SK-N-SH treated with all-trans-retinoic acid at 6 μM for 48 hours (cell line): ENCODE data around the gene ESRP2.

Source experiments
- ATAC-seq: fragments of 200-7000 bp; cut with Tn5 transposase; 3 replicates; pipeline ENCODE4 v1.9.1; 2020; ENCODE audit warnings: mild to moderate bottlenecking, moderate library complexity
- ARNTL ChIP-seq: fragments of 450-650 bp; formaldehyde crosslinking; IDR thresholded peaks from 2 replicates; pipeline ENCODE4 v1.5.0; 2020; ENCODE audit warnings: low read depth, mild to moderate bottlenecking, moderate library complexity, borderline replicate concordance
- BACH2 ChIP-seq: fragments of 250-450 bp; sonication (Bioruptor Pico); IDR thresholded peaks from 2 replicates; pipeline ENCODE4 v1.9.0; 2021; ENCODE audit warnings: mild to moderate bottlenecking, borderline replicate concordance
- CSDC2 ChIP-seq: fragments of 250-450 bp; sonication (Bioruptor Pico); IDR thresholded peaks from 2 replicates; pipeline ENCODE4 v1.5.0; 2020; ENCODE audit warnings: mild to moderate bottlenecking, moderate library complexity
- ESRRG ChIP-seq: fragments of 250-450 bp; sonication (Bioruptor Pico); IDR thresholded peaks from 2 replicates; pipeline ENCODE4 v1.6.1; 2021; ENCODE audit warnings: mild to moderate bottlenecking
- GLIS3 ChIP-seq: fragments of 250-450 bp; sonication (Bioruptor Pico); IDR thresholded peaks from 2 replicates; pipeline ENCODE4 v1.5.0; 2020; ENCODE audit warnings: mild to moderate bottlenecking, moderate library complexity
- ISL1 ChIP-seq: fragments of 250-450 bp; sonication (Bioruptor Pico); IDR thresholded peaks from 2 replicates; pipeline ENCODE4 v2.1.2; 2022; ENCODE audit warnings: mild to moderate bottlenecking, moderate library complexity
- OSR1 ChIP-seq: fragments of 250-450 bp; sonication (Bioruptor Pico); IDR thresholded peaks from 2 replicates; pipeline ENCODE4 v1.8.0; 2022; ENCODE audit warnings: moderate library complexity, mild to moderate bottlenecking, inconsistent platforms
- RARB ChIP-seq: fragments of 250-450 bp; sonication (Bioruptor Pico); IDR thresholded peaks from 2 replicates; pipeline ENCODE4 v1.8.0; 2021; ENCODE audit warnings: mild to moderate bottlenecking, moderate library complexity
- TCF4 ChIP-seq: fragments of 250-450 bp; sonication (Bioruptor Pico); IDR thresholded peaks from 2 replicates; pipeline ENCODE4 v1.8.0; 2021; ENCODE audit warnings: mild to moderate bottlenecking, moderate library complexity, borderline replicate concordance
- TOX ChIP-seq: fragments of 250-450 bp; sonication (Bioruptor Pico); IDR thresholded peaks from 2 replicates; pipeline ENCODE4 v1.8.0; 2021; ENCODE audit warnings: mild to moderate bottlenecking, moderate library complexity, borderline replicate concordance
- ZC3H10 ChIP-seq: fragments of 250-450 bp; sonication (Bioruptor Pico); IDR thresholded peaks from 2 replicates; pipeline ENCODE4 v1.5.1; 2021; ENCODE audit warnings: mild to moderate bottlenecking, moderate library complexity
- ZFP3 ChIP-seq: fragments of 250-450 bp; sonication (Bioruptor Pico); IDR thresholded peaks from 2 replicates; pipeline ENCODE4 v1.5.0; 2020; ENCODE audit warnings: mild to moderate bottlenecking, moderate library complexity
- ZFP30 ChIP-seq: fragments of 450-650 bp; formaldehyde crosslinking; IDR thresholded peaks from 2 replicates; pipeline ENCODE4 v1.5.0; 2022; ENCODE audit warnings: mild to moderate bottlenecking, moderate library complexity
- ZNF565 ChIP-seq: fragments of 450-650 bp; formaldehyde crosslinking; conservative IDR thresholded peaks from 2 replicates; pipeline ENCODE4 v1.5.0; 2020; ENCODE audit warnings: low read depth, mild to moderate bottlenecking, moderate library complexity
- ZNF70 ChIP-seq: fragments of 450-650 bp; formaldehyde crosslinking; IDR thresholded peaks from 2 replicates; pipeline ENCODE4 v1.5.0; 2020; ENCODE audit warnings: mild to moderate bottlenecking, moderate library complexity
- ZNF8 ChIP-seq: fragments of 450-650 bp; formaldehyde crosslinking; IDR thresholded peaks from 2 replicates; pipeline ENCODE4 v1.5.0; 2020; ENCODE audit warnings: mild to moderate bottlenecking, moderate library complexity
- TF ChIP-seq, protein P1 (sequence below): fragments of 250-450 bp; sonication (Bioruptor Pico); IDR thresholded peaks from 2 replicates; pipeline ENCODE4 v1.5.0; 2020; ENCODE audit warnings: mild to moderate bottlenecking, moderate library complexity
- TF ChIP-seq, protein P2 (sequence below): fragments of 250-450 bp; sonication (Bioruptor Pico); IDR thresholded peaks from 2 replicates; pipeline ENCODE4 v1.8.0; 2021; ENCODE audit warnings: low read depth, mild to moderate bottlenecking, moderate library complexity, borderline replicate concordance
- TF ChIP-seq, protein P3 (sequence below): fragments of 250-450 bp; sonication (Bioruptor Pico); IDR thresholded peaks from 2 replicates; pipeline ENCODE4 v1.8.0; 2020; ENCODE audit warnings: mild to moderate bottlenecking, moderate library complexity, borderline replicate concordance
- TF ChIP-seq, protein P4 (sequence below): fragments of 250-450 bp; sonication (Bioruptor Pico); IDR thresholded peaks from 2 replicates; pipeline ENCODE4 v1.5.1; 2021; ENCODE audit warnings: mild to moderate bottlenecking, moderate library complexity
- TF ChIP-seq, protein P5 (sequence below): fragments of 250-450 bp; sonication (Bioruptor Pico); IDR thresholded peaks from 2 replicates; pipeline ENCODE4 v1.5.1; 2020; ENCODE audit warnings: low read depth, mild to moderate bottlenecking, moderate library complexity

ESRP2 gene

DNA sequence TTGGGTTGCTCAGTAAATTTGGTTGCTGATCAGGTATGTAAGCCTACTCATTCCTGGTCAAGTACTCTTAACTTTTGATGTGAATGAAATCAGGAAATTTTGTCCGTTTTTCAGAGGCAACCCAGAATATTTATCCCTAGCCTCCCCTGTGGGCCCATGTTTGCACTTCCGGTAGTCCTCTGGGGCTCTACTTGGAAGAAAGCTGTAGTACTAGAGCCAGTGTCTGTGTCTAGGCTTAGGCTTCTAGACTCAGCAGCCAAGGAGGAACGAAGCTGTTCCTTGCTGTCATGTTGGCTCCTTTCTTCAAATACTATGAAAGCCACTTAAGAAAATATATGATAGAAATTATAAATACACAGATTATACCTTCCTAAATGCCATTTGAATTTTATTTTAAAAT is 21.2 kb downstream of the ESRP2 start:
- ATAC-seq, result no peak
- TF ChIP-seq, protein P1, sequence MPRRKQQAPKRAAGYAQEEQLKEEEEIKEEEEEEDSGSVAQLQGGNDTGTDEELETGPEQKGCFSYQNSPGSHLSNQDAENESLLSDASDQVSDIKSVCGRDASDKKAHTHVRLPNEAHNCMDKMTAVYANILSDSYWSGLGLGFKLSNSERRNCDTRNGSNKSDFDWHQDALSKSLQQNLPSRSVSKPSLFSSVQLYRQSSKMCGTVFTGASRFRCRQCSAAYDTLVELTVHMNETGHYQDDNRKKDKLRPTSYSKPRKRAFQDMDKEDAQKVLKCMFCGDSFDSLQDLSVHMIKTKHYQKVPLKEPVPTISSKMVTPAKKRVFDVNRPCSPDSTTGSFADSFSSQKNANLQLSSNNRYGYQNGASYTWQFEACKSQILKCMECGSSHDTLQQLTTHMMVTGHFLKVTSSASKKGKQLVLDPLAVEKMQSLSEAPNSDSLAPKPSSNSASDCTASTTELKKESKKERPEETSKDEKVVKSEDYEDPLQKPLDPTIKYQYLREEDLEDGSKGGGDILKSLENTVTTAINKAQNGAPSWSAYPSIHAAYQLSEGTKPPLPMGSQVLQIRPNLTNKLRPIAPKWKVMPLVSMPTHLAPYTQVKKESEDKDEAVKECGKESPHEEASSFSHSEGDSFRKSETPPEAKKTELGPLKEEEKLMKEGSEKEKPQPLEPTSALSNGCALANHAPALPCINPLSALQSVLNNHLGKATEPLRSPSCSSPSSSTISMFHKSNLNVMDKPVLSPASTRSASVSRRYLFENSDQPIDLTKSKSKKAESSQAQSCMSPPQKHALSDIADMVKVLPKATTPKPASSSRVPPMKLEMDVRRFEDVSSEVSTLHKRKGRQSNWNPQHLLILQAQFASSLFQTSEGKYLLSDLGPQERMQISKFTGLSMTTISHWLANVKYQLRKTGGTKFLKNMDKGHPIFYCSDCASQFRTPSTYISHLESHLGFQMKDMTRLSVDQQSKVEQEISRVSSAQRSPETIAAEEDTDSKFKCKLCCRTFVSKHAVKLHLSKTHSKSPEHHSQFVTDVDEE (CRISPR knock-in tag), result no peak
- TF ChIP-seq ZC3H10 (CRISPR knock-in tag), result no peak
- TF ChIP-seq RARB (CRISPR knock-in tag), result no peak
- TF ChIP-seq, protein P2, sequence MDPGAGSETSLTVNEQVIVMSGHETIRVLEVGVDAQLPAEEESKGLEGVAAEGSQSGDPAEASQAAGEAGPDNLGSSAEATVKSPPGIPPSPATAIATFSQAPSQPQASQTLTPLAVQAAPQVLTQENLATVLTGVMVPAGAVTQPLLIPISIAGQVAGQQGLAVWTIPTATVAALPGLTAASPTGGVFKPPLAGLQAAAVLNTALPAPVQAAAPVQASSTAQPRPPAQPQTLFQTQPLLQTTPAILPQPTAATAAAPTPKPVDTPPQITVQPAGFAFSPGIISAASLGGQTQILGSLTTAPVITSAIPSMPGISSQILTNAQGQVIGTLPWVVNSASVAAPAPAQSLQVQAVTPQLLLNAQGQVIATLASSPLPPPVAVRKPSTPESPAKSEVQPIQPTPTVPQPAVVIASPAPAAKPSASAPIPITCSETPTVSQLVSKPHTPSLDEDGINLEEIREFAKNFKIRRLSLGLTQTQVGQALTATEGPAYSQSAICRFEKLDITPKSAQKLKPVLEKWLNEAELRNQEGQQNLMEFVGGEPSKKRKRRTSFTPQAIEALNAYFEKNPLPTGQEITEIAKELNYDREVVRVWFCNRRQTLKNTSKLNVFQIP, result no peak
- TF ChIP-seq ZNF70 (CRISPR knock-in tag), result no peak
- no peak for TF ChIP-seq ZNF565 (CRISPR knock-in tag)
- no peak for TF ChIP-seq ESRRG (CRISPR knock-in tag)
- no peak for TF ChIP-seq ZFP3 (CRISPR knock-in tag)
- TF ChIP-seq, all 23 proteins: peak for 0

DNA sequence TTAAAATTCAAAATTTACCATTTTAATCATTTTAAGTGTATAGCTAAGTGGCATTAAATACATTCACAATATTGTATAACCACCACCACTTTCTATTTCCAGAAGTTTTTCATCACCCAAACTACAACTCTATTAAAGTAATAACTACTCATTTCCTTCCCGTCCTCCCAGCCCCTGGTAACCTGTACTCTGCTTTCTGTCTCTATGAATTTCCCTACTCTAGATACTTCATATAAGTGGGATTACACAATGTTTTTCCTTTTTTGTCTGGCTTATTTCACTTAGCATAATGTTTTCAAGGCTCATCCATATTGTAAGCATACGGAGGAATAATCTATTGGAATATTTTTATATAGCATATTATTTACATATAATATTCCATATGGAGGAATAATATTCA is 29.7 kb downstream of the ESRP2 start:
- TF ChIP-seq ZNF70 (CRISPR knock-in tag) (no peak), TOX (CRISPR knock-in tag) (no peak), ISL1 (CRISPR knock-in tag) (no peak), TCF4 (no peak), ZNF565 (CRISPR knock-in tag) (no peak), CSDC2 (CRISPR knock-in tag) (no peak), GLIS3 (no peak), ZFP30 (CRISPR knock-in tag) (no peak), ZNF8 (CRISPR knock-in tag) (no peak), RARB (CRISPR knock-in tag) (no peak)
- TF ChIP-seq, protein P3, sequence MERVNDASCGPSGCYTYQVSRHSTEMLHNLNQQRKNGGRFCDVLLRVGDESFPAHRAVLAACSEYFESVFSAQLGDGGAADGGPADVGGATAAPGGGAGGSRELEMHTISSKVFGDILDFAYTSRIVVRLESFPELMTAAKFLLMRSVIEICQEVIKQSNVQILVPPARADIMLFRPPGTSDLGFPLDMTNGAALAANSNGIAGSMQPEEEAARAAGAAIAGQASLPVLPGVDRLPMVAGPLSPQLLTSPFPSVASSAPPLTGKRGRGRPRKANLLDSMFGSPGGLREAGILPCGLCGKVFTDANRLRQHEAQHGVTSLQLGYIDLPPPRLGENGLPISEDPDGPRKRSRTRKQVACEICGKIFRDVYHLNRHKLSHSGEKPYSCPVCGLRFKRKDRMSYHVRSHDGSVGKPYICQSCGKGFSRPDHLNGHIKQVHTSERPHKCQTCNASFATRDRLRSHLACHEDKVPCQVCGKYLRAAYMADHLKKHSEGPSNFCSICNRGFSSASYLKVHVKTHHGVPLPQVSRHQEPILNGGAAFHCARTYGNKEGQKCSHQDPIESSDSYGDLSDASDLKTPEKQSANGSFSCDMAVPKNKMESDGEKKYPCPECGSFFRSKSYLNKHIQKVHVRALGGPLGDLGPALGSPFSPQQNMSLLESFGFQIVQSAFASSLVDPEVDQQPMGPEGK (CRISPR knock-in tag), result no peak
- TF ChIP-seq, protein P2, result no peak
- TF ChIP-seq, protein P4, sequence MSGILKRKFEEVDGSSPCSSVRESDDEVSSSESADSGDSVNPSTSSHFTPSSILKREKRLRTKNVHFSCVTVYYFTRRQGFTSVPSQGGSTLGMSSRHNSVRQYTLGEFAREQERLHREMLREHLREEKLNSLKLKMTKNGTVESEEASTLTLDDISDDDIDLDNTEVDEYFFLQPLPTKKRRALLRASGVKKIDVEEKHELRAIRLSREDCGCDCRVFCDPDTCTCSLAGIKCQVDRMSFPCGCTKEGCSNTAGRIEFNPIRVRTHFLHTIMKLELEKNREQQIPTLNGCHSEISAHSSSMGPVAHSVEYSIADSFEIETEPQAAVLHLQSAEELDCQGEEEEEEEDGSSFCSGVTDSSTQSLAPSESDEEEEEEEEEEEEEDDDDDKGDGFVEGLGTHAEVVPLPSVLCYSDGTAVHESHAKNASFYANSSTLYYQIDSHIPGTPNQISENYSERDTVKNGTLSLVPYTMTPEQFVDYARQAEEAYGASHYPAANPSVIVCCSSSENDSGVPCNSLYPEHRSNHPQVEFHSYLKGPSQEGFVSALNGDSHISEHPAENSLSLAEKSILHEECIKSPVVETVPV (CRISPR knock-in tag), result no peak
- no peak for ATAC-seq

DNA sequence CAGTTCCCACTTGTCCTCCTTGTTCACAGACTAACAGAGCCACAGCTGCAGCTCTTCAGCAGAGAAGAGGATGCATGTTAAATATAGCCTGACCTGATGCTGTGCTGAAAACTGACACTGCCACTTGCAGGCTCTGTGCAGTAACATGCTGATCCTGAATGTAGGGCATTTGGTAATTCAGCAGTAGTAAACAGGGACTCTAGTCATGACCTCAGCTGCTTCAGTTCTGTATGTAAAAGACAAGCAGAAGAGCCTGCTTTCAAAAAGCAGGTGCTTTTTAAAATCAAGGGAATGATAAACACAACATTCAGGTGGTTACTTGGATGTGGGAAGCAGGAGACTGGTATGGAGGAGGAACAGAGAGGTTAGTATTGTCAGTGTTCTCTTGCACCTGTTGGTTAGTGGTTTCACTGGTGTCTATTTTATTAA is 33.8 kb downstream of the ESRP2 start:
- ATAC-seq, result peak; percentile 70; the same call in 2 of the 3 replicates
- no peak for TF ChIP-seq ISL1 (CRISPR knock-in tag)
- TF ChIP-seq BACH2 (CRISPR knock-in tag), result no peak
- TF ChIP-seq OSR1, result no peak
- no peak for TF ChIP-seq ZFP3 (CRISPR knock-in tag)
- no peak for TF ChIP-seq ZNF565 (CRISPR knock-in tag)
- no peak for TF ChIP-seq ZNF70 (CRISPR knock-in tag)
- TF ChIP-seq ZC3H10 (CRISPR knock-in tag), result no peak
- TF ChIP-seq, protein P4 (CRISPR knock-in tag), result no peak
- TF ChIP-seq RARB (CRISPR knock-in tag), result no peak
- TF ChIP-seq ARNTL (CRISPR knock-in tag), result no peak
- TF ChIP-seq, protein P1 (CRISPR knock-in tag), result no peak
- TF ChIP-seq, protein P5, sequence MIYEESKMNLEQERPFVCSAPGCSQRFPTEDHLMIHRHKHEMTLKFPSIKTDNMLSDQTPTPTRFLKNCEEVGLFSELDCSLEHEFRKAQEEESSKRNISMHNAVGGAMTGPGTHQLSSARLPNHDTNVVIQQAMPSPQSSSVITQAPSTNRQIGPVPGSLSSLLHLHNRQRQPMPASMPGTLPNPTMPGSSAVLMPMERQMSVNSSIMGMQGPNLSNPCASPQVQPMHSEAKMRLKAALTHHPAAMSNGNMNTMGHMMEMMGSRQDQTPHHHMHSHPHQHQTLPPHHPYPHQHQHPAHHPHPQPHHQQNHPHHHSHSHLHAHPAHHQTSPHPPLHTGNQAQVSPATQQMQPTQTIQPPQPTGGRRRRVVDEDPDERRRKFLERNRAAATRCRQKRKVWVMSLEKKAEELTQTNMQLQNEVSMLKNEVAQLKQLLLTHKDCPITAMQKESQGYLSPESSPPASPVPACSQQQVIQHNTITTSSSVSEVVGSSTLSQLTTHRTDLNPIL, result no peak
- no peak for TF ChIP-seq GLIS3
